GM06990 (cell line): ENCODE results near the gene ARAF.

ENCODE experiments used
- DNase-seq: peaks from one replicate; pipeline ENCODE4 v3.0.0-alpha.2; 2011; ENCODE audit not compliant: insufficient read length; ENCODE audit errors: extremely low read depth
- H3K27me3 ChIP-seq: replicated peaks from 2 replicates; pipeline ENCODE4 v1.6.0; 2011; ENCODE audit warnings: low read length; ENCODE audit not compliant: control insufficient read depth, insufficient read depth
- H3K36me3 ChIP-seq: 2 replicates; pipeline ENCODE4 v1.5.1; 2011; ENCODE audit warnings: low read length; ENCODE audit not compliant: control insufficient read depth, insufficient read depth
- H3K4me3 ChIP-seq: replicated peaks from 2 replicates; pipeline ENCODE4 v1.5.1; 2011; ENCODE audit warnings: low read depth, mild to moderate bottlenecking, control low read depth, low read length
- TF ChIP-seq, protein P1 (sequence below): IDR thresholded peaks from 2 replicates; pipeline ENCODE4 v1.5.1; 2011; ENCODE audit warnings: low read length, control low read depth, mild to moderate bottlenecking, inconsistent platforms; ENCODE audit not compliant: insufficient read depth, poor library complexity, severe bottlenecking

ARAF gene

DNA sequence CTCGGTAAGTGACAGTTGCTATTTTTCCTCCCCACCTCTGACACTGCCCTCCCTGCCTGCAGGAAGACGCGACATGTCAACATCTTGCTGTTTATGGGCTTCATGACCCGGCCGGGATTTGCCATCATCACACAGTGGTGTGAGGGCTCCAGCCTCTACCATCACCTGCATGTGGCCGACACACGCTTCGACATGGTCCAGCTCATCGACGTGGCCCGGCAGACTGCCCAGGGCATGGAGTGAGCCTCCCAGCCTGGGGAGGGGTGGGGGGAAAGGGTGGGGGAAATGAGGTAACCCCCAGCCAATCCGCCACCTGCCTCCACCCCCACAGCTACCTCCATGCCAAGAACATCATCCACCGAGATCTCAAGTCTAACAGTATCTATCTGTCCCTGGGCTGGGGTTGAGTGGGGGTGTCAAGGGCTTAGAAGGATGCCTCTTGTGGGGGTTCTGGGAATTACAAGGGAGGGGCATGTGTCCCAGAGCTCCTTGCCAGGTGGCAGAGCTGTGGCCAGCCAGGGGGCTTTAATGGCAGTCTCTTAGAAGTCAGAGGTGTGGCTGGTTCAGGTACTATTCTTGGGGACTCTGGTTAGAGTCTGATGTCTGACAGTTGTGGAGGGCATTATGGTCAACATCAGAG lies 7.8 kb downstream of the ARAF start:
- TF ChIP-seq, protein P1, sequence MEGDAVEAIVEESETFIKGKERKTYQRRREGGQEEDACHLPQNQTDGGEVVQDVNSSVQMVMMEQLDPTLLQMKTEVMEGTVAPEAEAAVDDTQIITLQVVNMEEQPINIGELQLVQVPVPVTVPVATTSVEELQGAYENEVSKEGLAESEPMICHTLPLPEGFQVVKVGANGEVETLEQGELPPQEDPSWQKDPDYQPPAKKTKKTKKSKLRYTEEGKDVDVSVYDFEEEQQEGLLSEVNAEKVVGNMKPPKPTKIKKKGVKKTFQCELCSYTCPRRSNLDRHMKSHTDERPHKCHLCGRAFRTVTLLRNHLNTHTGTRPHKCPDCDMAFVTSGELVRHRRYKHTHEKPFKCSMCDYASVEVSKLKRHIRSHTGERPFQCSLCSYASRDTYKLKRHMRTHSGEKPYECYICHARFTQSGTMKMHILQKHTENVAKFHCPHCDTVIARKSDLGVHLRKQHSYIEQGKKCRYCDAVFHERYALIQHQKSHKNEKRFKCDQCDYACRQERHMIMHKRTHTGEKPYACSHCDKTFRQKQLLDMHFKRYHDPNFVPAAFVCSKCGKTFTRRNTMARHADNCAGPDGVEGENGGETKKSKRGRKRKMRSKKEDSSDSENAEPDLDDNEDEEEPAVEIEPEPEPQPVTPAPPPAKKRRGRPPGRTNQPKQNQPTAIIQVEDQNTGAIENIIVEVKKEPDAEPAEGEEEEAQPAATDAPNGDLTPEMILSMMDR = peak; percentile 30
- no peak for DNase-seq
- Histone ChIP-seq H3K36me3 (peaks cover 7% of the 10 kb centered on the region), H3K4me3 (no peak overlapping the region), H3K27me3 (no peaks in the 10 kb centered on the region)

DNA sequence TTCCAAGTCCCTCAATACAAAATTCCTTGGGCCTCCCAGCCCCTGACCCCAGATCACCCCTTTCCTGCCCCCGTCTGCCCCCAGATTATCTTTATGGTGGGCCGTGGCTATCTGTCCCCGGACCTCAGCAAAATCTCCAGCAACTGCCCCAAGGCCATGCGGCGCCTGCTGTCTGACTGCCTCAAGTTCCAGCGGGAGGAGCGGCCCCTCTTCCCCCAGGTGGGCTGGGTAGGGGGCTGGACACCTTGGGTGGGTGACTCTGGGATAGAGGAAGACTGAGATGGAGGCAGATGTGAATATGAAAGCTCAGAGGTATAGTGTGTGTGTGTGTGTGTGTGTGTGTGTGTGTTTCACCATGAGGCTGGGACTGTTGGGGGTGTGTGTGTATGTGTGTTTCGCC lies 9.8 kb downstream of the ARAF start:
- H3K36me3 ChIP-seq = peaks cover 4% of the 10 kb centered on the region
- TF ChIP-seq, protein P1 = no peak
- DNase-seq = no peak

DNA sequence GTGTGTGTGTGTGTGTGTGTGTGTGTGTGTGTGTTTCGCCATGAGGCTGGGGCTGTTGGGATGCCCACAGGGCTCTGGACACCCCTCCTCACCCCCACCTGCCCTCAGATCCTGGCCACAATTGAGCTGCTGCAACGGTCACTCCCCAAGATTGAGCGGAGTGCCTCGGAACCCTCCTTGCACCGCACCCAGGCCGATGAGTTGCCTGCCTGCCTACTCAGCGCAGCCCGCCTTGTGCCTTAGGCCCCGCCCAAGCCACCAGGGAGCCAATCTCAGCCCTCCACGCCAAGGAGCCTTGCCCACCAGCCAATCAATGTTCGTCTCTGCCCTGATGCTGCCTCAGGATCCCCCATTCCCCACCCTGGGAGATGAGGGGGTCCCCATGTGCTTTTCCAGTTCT lies 10.2 kb downstream of the ARAF start:
- TF ChIP-seq, protein P1 = no peak
- DNase-seq = no peak
- Histone ChIP-seq H3K36me3 (peaks cover 4% of the 10 kb centered on the region), H3K27me3 (no peaks in the 10 kb centered on the region), H3K4me3 (no peak overlapping the region)

More for the DNA sequence above, 9.8 kb downstream of the ARAF start:
- Histone ChIP-seq H3K27me3 (no peaks in the 10 kb centered on the region), H3K4me3 (no peak overlapping the region)

DNA sequence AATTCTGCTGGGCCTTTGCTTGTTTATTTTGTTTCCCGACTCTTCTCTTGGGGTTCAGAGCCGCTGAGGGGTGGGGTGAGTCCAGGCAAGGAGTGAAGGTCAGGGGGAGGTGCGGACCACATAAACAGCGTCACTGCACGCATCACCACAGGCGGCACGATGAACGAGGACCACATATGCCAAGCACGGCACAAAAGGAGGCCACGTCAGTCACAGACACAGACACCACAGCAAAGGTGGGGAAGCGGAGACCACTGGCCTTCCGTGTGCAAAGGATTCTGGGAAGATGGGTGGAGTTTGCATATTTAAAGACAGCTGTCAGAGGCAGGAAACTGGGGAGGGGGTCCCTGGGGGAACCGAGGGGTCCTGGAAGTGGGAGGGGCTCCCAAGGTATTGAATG lies 10.9 kb downstream of the ARAF start:
- TF ChIP-seq, protein P1 = no peak
- DNase-seq = no peak
- H3K27me3 ChIP-seq = no peaks in the 10 kb centered on the region

DNA sequence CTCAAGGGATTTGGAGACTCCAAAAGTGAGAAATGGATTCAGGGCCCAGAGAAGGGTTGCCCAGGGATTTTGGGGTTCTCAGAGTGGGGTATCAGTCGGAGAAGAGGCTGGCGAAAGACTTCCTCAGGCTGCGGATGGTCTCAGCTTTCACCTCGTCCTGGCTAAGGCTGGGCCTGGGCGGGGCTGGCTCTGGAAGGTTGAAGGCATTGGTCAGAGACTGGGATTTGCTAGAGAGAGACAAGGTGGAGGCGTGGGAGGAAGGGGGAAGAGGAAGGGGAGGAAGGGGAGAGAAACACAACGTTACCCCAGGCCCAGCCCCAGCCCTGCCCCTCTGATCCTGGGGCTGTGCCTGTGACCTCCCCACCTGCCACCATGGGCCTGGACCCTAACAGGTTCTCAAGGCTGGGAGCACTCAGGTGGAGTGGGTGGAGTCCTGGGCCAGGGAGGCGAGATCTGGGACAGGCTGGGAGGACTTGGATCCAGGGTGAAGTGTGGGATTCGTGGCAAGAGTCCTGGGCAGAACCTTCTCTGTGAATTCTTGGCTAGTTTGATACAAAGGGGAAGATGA lies 11.9 kb downstream of the ARAF start:
- Histone ChIP-seq H3K27me3 (no peaks in the 10 kb centered on the region), H3K36me3 (peaks cover 4% of the 10 kb centered on the region), H3K4me3 (no peak overlapping the region)
- DNase-seq = no peak
- TF ChIP-seq, protein P1 = no peak

More for the DNA sequence above, 10.9 kb downstream of the ARAF start:
- H3K4me3 ChIP-seq = no peak overlapping the region
- peaks cover 4% of the 10 kb centered on the region for H3K36me3 ChIP-seq
